HG02885 (cell line): ENCODE data around the gene TFAP2B.

ENCODE experiments used
- ATAC-seq: cut with Tn5 transposase; IDR thresholded peaks from one replicate; pipeline ENCODE4 v1.9.1; 2021; ENCODE audit warnings: mild to moderate bottlenecking; ENCODE audit not compliant: unreplicated experiment, poor library complexity

TFAP2B gene

DNA sequence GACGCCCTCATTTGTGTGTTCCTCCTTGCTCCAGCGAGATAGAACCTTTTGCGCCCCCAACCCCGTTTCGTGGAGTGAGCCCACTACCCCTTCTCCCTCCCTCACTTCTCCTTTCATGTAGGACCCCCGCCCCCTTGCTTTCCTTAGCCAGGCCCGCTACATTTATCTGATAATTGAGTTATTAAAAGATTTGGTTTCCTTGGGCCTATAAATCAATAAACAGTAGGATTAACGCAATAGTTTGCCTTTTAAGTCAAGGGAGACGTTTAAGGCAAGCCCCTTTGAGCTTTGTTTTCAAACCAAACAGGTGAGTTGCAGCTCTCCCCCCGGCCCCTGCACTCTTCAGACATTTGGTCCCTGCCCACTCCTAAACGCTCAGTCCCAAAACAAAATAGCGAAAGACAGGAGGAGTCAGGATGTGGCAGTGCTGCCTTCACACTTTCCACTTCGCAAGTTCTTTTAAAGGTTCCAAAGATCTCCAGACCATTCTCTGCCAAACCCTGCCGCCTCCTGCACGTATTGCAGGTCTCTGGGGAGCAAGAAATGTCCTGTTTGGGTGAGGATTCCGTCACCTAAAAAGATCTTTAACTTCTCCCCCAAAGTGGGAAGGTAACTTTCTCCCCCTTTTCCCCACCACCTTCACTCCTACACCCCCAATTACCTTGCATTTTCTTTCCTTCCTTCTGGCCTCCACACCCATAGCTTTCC, 27.6 kb downstream of the TFAP2B start:
- no peak for ATAC-seq

DNA sequence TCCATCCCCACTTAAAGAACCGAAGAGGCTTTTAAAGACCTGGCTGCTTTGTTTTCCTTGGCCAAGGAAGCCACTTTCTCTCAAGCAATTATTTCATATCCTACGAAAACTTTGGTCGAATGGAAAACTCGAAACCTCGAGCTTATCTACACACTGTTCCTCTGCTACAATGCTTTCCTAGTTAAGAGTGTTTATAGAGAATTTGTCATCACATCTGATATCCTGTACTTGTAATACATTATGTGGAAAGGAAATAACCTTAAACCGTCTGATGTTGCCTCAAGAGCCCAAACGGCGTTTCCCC, 28.1 kb downstream of the TFAP2B start:
- no peak for ATAC-seq

DNA sequence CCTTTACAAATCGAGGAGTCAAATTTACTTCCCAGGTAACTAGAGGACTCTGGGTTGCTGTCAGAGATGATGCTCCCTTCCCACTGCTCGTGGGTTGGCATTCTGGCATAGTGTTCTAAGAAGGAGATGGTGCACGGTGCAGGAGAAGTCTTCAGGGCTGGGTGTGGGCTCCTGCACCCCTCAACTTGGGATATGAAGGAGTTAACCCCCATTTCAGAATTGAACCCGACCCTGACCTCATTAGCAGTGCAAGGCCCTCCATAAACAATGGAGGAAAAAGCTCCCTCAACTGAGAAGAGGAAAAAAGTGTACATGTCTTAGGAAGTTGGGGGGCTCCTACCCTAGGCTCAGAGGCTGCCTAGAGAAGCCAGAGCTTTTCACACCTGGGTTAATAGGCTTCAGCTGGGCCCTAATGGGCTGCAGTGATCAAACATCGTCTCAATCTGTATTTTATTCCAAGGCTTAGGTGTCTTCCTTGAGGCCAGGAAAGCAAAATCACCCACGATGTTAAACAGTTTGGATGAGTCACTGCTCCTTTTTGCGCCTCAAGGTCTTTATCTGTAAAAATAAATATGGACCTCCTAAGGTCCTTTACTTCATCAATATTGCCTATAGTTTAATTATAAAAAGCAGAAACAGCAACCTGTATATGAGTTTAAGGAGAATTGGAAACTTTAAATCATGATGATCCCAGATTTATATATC, 29.4 kb downstream of the TFAP2B start:
- no peak for ATAC-seq

DNA sequence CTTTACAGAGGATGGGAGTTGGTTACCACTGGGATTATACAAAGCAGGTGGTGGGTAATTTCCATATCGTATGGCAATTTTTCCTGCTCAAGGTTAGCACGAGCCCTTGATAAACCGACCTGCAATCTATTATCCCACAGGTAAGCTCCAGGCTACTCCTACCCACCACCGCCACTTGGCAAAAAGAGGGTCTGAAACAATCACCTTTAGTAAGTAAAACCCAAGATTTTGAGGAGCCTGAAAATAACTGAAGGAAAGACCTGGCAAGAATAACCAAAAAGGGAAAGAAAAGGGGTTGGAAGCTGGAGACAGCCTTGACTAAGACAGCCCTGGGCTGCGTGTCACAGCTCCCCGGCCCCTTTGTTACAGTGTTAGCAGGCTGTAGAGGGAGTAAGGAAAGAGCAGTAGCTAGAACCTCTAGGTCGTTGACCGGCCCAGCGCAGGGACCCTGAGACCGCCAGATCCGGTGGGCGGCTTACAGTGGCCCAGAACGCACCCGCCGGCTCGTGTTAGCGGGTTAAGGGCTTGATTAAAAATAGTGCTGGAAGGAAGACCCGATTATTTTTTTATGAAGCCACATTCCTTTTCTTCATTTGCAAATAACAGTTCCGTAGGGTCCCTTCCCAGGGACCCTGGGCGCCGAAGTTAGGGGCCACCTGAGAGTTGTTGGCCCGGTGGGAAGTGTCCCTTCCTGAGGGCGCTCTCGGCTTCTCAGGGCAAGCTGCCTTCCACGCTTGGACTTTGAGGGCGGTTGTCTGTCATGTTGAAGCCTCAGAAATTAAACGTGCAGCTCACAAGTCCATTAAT, 30.5 kb downstream of the TFAP2B start:
- no peak for ATAC-seq

DNA sequence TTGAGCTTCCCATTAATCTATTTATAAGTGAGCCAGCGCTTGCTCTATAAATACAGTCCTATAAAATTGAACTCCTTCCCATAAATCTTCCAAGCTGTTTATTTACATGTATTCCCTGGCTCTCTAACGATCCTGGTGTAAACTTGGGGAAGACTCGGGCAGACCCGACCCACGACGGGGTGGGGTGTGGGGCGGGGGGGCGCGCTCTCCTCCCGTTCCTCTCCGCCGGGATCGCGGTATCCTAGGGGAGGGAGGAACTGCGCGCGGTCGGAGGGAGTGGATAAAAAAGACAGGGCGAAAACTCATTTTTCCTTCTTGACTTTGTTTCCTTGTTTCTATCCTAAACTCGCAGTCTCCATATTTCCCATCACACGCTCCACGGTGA, 31.1 kb downstream of the TFAP2B start:
- ATAC-seq, result no peak

DNA sequence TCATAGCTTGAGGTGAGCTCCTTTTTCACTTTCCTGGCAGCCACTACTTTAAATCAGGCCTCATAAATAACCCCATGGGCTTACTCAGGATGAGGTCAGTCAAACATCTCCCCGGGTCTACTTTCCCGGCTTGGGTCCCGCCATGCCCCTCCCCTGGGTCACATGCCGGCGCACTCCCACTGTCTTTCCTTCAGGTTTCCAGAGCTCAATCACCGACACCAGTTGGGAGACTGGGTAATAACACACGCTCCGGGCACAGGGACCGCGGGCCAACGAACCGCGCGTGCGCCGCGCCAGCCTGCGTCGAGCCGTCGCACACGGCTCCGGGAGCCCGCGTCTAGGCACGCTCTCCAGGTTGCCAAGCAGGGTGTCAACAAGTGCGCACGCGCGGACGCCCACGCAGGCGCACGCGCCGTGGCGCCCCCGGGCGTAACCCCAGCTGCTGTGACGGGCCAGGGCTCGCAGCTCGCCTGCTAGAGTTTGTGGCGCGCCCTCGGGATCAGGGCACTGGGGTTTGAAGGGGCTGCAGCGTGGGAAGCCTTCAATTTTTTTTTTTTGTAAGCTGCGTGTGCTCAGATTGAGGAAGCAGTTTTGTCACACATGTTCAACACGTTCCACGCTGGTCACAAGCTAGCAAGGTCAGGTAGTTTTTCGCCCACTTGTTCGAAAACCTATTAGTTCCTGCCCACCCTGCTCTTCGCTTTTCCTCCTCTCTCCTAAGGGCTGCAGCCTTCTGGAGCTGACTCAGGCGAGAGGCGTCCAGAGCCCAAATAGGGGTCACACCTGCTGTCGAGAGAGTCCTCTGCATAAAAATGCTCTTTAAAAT, 31.8 kb downstream of the TFAP2B start:
- ATAC-seq, result no peak

DNA sequence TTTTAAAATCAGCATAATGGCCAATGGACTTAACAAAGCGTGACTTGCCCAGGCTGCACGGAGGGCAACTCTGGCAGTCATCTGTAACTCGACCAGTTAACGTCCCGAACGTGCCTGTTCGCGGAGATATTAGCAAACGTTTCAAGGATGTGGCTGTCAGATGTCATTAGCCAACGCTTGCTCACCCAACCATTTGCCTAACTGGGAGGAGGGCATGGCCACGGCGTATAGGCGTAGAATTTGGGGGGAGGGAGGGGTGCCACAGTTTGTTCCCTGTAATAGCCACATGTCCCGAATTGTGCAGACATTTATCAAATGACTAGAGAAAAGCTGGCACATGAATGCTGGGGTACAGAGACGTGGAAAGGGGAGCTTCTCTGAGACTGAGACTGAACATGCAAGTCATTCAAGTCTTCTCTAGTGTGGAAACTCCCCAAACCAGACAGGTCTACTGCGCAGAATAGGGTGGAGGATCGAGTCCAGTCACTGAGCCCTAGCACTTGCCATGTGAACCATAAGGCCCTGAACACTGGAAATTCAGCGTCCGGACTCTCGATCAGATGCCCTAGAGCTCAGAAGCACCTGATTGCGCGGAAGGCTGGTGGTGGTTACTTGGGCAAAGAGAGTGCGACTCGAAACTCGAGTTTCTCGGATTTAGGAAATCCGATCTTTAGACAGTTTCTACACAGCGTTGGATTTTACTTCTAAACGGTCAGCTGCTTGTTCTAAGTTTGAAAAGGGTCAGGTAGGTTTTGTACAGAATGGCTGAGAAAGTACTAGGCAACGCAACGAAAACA, 32.6 kb downstream of the TFAP2B start:
- no peak for ATAC-seq

DNA sequence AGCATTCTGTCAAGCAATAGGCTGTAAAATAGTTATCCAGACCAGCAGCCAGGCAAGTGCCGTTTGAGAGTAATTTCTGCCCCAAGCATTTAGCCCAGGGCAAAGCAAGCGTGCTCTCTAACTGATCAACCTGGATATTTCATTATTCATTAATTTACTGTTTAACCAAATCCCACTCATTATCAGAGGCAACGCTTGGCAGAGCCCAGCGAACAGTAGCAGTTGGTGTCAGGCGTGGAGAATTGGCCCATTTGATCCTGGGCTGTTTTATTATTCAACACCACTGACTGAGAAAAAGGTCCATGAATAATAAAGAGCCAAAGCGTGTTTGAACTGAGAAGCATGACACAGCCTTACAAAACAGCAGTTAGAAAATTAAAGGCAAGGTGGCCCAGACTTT, 35.3 kb downstream of the TFAP2B start:
- no peak for ATAC-seq

DNA sequence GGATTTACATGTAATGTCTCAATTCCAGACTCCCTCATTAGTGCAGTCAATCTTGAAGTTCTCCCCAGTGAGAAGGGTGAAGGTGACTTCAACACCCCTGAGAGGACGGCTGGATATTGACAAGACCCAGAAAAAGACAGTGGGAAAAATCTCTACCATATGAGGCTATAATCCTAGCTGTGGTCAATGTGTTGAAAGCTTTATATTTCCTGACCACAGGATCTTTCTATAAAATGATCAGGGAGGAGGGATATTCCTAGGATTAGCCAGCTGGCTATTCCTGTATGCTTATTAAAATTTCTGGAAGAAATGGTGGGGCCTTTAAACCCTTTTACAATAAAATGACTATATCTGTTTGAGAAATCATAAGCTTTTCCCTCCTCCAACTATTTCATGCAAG, 43.0 kb downstream of the TFAP2B start:
- ATAC-seq, result no peak

DNA sequence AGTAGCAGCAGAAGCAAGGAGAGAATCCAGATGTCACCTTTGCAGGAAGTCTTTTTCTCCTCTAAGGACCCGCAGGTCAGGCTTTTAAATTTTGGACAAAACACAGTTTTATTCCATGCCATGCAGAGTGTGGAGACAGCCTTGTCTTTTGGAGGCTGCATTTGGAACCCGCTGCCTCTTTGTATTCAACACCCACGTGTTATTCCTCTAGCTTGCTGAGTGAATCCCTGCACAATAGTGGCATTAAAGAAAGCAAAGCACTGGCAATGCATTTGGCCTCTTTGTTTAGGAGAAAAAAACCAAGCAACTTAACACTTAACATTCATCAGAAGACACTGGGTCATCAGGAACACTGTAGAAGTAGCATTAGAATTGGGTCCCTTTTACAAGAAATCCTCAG, 43.5 kb downstream of the TFAP2B start:
- ATAC-seq, result no peak

DNA sequence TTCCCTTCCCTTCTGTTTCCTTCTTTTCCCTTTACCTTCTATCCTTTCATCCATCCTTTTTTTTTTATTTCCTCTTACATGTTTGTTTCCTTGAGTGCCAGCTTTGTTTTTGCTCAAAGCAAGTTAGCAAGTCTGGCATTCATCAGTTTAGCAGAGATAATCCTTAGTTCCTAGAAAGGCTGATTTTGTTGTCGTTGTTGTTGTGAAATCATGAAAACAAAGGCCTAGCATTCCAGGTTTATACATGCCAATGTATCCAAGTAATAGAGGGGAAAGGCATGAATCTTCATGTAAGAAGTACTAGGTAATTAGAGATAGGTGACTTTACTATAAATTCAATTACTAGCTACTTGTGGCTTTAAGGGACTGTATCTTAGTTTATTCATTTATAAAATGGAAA, 45.9 kb downstream of the TFAP2B start:
- ATAC-seq, result no peak

DNA sequence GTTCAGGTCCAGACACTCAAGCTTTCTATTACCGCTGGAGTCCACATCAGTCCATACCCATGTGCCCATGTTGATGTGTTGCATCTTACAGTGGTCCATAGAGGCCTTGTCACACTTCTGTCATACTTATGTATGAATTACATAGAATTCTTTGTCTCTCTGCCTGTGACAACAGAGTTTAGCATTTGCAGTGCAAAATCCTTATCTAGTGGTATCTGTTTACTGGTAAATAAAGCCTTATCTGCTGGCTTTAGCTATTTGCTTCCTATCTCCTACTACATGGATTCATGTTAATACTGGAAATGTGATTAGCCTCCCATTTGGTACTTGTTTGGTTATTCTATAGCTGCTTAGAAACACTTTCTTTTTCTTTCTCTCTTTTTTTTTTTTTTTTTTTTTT, 49.8 kb downstream of the TFAP2B start:
- ATAC-seq, result no peak

DNA sequence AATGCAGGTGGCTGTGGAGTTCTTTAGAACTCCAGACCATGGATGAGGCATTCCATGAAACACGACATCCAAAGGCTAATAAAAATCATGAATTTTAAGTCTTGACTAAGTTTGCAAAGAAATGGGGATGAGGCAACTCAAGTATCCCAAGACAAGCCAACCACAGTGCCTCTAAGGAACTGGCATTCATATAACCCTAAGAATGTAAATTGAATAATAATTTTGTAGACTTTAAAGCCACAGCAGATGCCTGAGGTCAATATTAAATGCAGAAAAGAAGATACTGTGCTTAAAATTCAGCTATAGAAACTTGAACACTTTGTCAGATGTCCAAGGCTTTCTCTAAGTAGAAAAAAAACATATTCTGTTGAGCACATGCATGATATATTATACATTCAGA, 54.5 kb downstream of the TFAP2B start:
- no peak for ATAC-seq

DNA sequence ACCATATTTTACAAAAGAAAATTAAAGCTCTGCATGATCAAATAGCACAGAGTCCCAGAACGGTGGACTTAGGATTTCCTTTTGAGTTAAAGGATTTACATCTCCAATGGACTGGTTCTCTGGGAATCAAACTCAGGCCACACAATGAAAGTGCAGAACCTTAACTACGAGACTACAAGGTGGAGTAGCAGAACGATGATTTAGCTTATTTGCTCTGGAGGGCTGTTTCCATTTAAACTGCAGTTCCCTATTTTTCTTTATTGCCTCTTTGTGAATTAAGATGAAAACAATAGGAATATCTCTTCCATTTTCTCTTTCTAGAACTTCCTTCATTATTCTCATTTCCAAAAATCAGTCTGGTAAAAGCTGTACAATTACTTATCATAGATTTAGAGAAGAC, 65.7 kb downstream of the TFAP2B start:
- no peak for ATAC-seq

DNA sequence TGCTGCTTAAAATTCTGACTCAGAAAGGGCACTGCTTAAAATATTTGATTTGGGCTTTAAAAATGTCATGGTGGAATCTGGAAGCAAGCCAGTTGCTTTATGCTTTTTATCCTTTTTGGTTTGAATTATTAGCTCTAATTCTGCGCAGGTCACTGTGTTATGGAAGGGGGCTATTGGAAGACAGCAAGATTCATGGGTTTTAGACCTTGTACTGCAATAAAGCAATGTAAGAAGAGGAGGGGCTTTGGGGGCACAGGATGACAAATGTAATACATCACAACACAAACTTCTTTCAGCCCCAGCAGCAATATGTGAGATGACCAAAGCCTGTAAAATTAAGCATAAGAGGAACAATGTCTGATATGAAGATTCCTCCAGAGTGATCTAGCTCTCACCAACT, 68.4 kb downstream of the TFAP2B start:
- ATAC-seq, result no peak

DNA sequence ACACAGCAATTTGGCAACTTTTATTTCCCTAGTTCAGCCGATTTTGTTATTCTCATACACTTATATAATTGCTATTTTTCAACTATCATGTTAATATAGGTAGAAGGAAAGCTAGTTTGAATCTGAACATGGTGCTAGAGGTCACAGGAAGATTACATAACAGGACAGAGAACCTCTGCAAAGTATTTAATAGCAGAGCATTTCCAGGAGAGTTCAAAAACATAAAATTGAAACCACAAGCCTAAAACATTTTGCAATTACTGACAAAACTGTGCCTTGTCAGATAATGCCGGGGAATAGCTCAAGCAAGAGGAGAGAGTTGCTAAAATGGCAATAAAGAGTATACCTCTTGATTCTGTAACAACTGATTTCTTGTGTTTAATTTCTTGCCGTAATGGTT, 70.8 kb downstream of the TFAP2B start:
- ATAC-seq, result no peak

DNA sequence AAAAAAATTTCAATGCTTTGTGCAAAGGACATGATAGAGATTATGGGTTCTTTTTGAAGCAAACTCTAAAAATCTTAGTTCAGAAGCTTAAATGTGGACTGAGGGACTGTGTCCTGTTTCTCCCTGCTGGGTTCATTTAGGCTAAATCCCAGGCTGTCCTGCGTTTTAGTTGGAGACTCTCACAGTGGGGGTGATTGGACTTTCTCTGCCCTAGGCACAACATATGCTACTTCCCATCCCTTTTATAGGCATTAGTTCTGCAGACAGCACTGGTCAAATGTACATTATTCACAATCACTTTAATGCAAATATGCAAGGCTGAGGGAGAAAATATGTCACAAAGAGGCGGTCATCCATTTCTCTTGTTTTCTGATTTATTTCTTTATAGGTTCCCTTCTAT, 71.3 kb downstream of the TFAP2B start:
- no peak for ATAC-seq

DNA sequence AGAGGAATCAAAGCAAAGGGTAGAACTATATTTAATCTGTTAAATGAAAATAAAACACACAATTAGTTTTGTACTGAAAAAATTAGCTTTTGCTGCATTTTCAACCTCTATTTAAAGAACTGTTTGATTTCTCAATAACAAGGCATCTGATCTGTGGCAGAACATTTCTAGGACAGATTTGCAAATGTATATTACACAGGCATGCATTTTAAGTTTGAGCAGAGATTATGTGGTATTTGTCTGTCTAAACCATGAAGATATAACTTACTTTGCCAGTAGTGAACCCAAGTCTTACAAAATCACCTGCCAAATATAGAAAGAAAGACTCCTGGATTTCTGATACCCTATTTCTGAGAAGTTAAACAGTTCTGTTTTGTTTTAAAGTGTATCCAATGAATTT, 71.9 kb downstream of the TFAP2B start:
- ATAC-seq, result no peak

DNA sequence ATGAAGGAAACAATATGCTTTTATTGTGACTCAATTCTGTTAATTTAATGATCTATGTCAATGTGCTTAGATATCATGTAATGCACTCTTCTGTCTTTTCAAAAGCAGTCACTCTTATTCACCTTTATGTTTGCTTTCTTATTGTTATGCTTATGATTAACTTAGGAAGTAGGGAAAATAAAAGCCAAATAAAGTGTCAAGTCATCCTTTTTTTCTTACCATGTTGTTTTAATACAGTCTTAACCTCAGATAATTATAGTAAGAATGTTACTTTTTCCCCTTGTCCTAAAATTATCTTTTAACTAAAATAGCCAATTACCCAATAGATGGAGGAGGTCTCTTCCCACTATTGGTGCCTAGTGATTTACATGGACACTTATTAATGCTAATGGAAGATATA, 72.6 kb downstream of the TFAP2B start:
- no peak for ATAC-seq
